Skin epidermis (tissue), 12 donors: ENCODE data around the gene CD19.
"Not testable (repeated sequence)": the region's sequence is repeated elsewhere in the genome, so short reads cannot be mapped to it uniquely, and the experiment has no call there.

ENCODE experiments used
- H3K27ac ChIP-seq, 21 experiments: fragments of 200-600 bp; sonication (generic) in 11 of 21; one replicate each; pipeline ENCODE4 v1.5.0; 2020; ENCODE audit warnings: mild to moderate bottlenecking in 3 of 21, inconsistent platforms in 2 of 21, moderate library complexity in 2 of 21
- H3K4me3 ChIP-seq, 7 experiments: fragments of 200-600 bp; sonication (generic) in 2 of 7; one replicate each; pipeline ENCODE4 v1.5.0; 2020; ENCODE audit warnings: inconsistent platforms in 2 of 7, mild to moderate bottlenecking in 2 of 7, moderate library complexity in 1 of 7

CD19 gene

GRCh38 chr16:28932339-28933141, 769 bp downstream of the CD19 start:
- Histone ChIP-seq H3K4me3 (no peak overlapping the region), H3K27ac (peak overlapping the region in 2 of 21 experiments; percentile 47 to 71)

DNA sequence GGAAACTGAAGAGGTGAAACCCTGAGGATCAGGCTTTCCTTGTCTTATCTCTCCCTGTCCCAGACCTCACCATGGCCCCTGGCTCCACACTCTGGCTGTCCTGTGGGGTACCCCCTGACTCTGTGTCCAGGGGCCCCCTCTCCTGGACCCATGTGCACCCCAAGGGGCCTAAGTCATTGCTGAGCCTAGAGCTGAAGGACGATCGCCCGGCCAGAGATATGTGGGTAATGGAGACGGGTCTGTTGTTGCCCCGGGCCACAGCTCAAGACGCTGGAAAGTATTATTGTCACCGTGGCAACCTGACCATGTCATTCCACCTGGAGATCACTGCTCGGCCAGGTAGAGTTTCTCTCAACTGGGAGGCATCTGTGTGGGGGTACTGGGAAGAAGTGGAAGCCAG, 1.4 kb downstream of the CD19 start:
- Histone ChIP-seq H3K27ac (peak overlapping the region in 1 of 21 experiments; percentile 71), H3K4me3 (no peak overlapping the region)

DNA sequence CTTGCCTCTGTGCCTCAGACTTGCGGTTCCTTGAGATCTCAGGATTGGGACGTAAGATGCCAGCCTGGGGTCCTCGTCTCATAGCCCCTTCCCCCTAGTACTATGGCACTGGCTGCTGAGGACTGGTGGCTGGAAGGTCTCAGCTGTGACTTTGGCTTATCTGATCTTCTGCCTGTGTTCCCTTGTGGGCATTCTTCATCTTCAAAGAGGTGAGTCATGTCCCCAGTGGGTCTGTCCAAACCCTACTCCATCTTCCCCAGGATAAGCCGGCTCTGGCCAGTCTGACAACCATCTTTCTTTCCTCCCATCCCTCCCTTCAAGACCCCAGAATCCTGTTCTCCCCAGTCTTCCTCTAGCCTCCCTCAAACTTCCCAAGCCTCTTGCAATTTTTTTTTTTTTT, 3.6 kb downstream of the CD19 start:
- Histone ChIP-seq H3K27ac (no peak overlapping the region), H3K4me3 (no peak overlapping the region)

DNA sequence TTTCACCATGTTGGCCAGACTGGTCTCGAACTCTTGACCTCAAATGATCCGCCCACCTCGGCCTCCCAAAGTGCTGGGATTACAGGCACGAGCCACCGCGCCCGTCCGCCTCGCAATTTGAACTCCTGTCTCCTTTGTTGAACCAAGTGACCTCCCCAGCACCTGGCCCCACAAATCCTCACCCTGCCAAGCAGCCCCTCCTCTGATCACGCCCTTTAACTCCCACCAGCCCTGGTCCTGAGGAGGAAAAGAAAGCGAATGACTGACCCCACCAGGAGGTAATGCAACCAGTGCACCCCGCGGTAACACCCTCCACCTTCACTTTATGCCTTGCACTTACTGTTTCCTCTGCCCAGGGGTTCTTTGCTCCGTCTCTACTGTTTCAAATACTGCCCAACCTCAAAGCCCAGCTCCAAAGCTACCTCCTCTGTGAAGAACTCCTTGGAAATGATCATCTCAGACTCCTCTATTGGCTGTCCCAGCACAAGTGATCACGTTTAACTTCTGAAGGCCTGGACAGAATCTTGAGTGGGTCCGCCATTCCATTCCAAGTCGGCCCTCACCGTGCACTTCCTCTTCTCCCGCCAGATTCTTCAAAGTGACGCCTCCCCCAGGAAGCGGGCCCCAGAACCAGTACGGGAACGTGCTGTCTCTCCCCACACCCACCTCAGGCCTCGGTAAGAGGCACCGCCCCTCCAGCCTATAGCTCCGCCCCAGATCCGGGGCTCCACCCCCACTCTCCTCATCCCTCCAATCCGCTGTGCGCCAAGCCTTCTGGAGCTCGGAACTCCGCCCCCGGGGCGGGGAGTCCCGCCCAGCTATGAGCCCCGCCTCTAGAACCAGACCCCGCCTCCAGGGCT, 4.4 kb downstream of the CD19 start:
- Histone ChIP-seq H3K4me3 (peak overlapping the region in 3 of 7 experiments; percentile 4 to 20 (median 18)), H3K27ac (no peak overlapping the region)

- H3K4me3 ChIP-seq = no peak overlapping the region
- no peak overlapping the region for H3K27ac ChIP-seq
Measured at GRCh38 chr16:28936784-28937155, 5.0 kb downstream of the CD19 start.

DNA sequence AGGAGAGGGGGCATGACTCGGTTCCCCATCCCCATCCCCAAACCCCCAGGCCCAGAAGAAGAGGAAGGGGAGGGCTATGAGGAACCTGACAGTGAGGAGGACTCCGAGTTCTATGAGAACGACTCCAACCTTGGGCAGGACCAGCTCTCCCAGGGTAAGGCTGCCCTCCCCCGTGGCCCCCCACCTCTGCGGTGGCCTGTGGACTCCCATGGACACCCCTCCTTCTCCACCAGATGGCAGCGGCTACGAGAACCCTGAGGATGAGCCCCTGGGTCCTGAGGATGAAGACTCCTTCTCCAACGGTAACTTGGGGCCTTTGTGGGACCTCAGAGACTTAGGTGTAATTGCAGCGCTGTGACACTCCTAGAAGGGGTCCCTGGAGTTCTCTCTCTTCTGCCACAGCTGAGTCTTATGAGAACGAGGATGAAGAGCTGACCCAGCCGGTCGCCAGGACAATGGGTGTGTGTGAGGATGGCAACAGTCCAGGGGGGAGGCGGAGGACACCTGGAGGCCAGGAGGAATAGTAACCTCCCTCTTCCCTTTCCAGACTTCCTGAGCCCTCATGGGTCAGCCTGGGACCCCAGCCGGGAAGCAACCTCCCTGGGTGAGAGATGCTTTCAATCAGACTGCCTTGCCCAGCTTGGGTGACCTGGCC, 5.6 kb downstream of the CD19 start:
- no peak overlapping the region for H3K4me3 ChIP-seq
- H3K27ac ChIP-seq = no peak overlapping the region

GRCh38 chr16:28938721-28939120, 7.0 kb downstream of the CD19 start:
- no peak overlapping the region for H3K27ac ChIP-seq

DNA sequence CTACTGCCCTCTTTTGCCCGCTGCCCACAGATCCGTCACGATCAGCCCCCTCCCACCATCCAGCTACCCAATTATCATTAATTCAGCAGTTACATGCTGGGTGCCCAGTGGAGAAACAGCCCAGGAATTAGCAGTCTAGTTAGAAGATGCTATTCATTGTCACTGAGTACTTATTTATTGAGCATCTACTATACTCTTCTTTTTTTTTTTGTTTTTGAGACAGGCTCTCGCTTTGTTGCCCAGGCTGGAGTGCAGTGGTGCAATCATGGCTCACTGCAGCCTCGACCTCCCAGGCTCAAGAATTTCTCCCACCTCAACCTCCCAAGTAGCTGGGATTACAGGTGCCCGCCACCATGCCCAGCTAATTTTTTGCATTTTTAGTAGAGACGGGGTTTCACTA, 8.1 kb downstream of the CD19 start:
- H3K4me3 ChIP-seq = not testable (repeated sequence)

More at GRCh38 chr16:28938721-28939120, 7.0 kb downstream of the CD19 start:
- no peak overlapping the region for H3K4me3 ChIP-seq

DNA sequence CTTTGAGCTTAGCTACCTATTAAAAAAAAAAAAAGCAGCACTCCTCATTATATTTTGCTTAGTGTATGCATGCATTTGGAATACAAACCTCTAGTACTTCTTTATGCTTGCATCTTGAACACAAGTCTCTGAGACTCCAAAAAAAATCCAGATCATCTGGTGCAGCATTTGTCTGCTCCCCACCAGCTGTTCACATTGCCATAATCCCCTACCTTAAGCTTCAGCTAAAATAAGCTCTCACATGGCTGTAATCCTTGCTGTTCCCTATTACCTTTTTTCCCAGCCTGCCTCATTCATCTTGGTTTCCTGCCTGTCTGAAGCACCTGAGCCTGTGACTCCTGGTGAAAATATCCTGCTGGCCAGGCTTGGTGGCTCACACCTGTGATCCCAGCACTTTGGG, 11.5 kb downstream of the CD19 start:
- Histone ChIP-seq H3K27ac (no peak overlapping the region), H3K4me3 (no peak overlapping the region)

More for the DNA sequence above, 8.1 kb downstream of the CD19 start:
- not testable (repeated sequence) for H3K27ac ChIP-seq

DNA sequence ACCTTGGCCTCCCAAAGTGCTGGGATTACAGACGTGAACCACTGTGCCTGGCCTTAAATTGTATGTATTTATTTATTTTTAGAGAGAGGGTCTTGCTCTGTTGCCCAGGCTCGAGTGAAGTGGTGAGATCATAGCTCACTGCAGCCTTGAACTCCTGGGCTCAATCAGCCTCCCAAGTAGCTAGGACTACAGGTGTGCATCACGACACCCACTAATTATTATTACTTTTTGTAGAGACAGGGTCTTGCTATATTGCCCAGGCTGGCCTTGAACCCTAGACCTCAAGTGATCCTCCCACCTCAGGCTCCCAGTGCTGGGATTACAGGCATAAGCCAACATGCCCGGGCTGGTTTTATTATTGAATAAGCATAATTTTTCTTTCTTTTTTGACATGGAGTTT, 14.9 kb downstream of the CD19 start:
- no peak overlapping the region for H3K4me3 ChIP-seq
- H3K27ac ChIP-seq = no peak overlapping the region

DNA sequence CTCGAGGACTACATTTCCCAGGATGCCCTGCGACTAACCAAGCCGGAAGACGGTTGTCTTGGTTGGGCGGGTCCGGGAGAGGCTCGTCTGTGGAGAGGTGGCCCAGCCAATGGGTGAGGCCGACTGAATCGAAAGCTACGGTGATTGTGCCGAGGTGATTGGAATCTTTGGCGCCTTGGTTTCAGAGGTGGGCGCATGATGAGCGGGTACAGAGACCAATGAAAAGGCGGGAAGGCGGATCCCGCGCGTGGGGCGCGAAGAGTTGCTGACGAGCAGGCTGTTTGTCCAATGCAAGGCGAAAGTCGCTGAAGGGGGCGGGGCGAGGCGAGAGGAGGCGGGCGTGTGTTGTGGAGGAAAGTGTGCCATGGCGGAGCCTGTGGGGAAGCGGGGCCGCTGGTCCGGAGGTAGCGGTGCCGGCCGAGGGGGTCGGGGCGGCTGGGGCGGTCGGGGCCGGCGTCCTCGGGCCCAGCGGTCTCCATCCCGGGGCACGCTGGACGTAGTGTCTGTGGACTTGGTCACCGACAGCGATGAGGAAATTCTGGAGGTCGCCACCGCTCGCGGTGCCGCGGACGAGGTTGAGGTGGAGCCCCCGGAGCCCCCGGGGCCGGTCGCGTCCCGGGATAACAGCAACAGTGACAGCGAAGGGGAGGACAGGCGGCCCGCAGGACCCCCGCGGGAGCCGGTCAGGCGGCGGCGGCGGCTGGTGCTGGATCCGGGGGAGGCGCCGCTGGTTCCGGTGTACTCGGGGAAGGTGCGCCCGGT, 19.1 kb downstream of the CD19 start, which contains the start of gene NFATC2IP:
Gene NFATC2IP (plus strand): TSS at position 290 of the 762 bp plus-strand sequence. CDS start 75 bp downstream, at position 365.
- peak within 1 kb of the TSS; percentile 83 to 98 (median 94) for H3K4me3 ChIP-seq
- peak within 1 kb of the TSS; percentile 76 to 94 (median 88) for H3K27ac ChIP-seq

- H3K4me3 ChIP-seq = peak overlapping the region; percentile 83 to 98 (median 94)
Measured at GRCh38 chr16:28951410-28951943, 19.7 kb downstream of the CD19 start.

GRCh38 chr16:28958216-28958615, 26.4 kb downstream of the CD19 start:
- Histone ChIP-seq H3K4me3 (no peak overlapping the region), H3K27ac (no peak overlapping the region)

More at GRCh38 chr16:28951410-28951943, 19.7 kb downstream of the CD19 start:
- peak overlapping the region; percentile 76 to 94 (median 88) for H3K27ac ChIP-seq

DNA sequence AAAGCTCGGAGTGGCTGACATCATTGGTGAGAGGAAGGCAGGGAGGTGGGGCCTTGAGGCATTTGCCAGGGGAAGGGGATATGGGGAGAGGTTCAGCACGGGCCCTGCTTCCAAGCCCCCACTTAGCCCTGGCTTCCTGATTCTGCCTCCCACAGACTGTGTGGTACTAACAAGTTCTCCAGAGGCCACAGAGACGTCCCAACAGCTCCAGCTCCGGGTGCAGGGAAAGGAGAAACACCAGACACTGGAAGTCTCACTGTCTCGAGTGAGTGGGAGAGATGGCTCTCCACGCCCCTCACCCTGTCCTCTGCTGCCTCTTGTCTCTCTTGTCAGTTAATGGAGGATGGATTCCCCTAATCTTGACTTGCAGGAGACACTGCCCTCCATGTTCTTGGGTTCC, 27.1 kb downstream of the CD19 start:
- Histone ChIP-seq H3K4me3 (no peak overlapping the region), H3K27ac (no peak overlapping the region)

DNA sequence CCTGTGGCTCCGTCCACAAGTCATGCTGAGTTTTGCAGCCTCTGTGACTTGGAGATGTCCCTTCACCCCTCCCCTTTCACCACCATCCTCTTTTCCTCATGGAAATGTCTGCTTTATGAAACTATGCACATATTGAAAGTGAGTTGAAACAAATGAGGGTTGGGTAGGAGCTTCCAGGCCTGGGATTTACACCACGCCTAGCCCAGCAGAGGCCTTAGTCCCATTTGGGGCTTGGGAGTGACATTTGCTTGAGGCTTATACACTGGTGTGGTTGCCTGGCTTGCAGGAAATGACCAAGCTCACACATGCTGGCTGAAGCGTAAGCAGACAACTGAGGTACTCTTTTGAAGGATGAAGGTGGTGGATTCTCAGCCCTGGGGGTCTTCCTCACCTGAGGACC, 32.3 kb downstream of the CD19 start:
- Histone ChIP-seq H3K27ac (no peak overlapping the region), H3K4me3 (no peak overlapping the region)

DNA sequence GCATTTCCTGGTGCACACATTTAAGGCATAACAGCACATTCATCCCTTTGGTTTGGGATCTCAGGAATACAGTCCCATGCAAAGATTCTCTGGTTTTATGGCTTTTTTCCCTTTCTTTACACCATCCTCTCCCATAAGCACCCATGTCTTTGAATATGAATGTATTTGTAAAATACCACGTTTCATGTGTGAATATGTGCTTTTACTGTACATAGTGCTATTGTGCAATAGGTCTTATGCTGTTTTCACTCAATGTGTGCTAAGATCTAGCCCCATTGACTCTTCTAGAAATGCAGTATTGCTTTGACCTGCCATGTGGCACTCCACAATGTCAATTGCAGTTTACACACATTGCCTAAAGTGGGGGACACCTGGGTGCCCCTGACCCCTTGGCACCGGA, 32.7 kb downstream of the CD19 start:
- no peak overlapping the region for H3K27ac ChIP-seq
- H3K4me3 ChIP-seq = no peak overlapping the region

GRCh38 chr16:28967156-28967555, 35.4 kb downstream of the CD19 start:
- Histone ChIP-seq H3K27ac (no peak overlapping the region), H3K4me3 (no peak overlapping the region)

GRCh38 chr16:28969696-28970095, 37.9 kb downstream of the CD19 start:
- not testable (repeated sequence) for H3K4me3 ChIP-seq, H3K27ac ChIP-seq

DNA sequence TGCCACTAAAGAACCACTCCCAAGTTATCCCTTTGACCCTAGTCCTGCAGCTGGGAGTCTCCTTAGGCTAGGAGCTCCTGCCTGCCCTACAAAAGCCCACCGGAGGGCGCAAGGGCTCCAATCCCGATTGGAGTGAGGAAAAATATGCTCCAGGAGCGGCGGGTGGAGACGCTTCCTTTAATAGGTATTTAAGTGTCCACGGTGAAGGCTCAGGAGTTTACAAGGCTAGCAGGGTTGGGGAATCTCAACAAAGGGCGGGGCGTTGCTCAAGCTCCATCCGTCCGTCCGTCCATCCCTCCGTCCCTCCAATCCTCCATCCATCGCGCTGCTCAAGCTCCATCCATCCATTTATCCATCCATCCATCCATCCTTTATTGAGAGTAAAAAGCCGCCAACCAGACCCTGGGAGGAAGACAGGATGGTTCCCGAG, 42.3 kb downstream of the CD19 start:
- H3K27ac ChIP-seq = peak overlapping the region; percentile 57 to 91 (median 81)
- peak overlapping the region; percentile 77 to 100 (median 87) for H3K4me3 ChIP-seq
